Measurements from ENCODE around the gene PCDHGA7.
A peak's percentile ranks its signal among the peaks of the same experiment; 100 is the strongest.
"Not testable (repeated sequence)": the region's sequence is repeated elsewhere in the genome, so short reads cannot be mapped to it uniquely, and the experiment has no call there.

PCDHGA7 gene

DNA sequence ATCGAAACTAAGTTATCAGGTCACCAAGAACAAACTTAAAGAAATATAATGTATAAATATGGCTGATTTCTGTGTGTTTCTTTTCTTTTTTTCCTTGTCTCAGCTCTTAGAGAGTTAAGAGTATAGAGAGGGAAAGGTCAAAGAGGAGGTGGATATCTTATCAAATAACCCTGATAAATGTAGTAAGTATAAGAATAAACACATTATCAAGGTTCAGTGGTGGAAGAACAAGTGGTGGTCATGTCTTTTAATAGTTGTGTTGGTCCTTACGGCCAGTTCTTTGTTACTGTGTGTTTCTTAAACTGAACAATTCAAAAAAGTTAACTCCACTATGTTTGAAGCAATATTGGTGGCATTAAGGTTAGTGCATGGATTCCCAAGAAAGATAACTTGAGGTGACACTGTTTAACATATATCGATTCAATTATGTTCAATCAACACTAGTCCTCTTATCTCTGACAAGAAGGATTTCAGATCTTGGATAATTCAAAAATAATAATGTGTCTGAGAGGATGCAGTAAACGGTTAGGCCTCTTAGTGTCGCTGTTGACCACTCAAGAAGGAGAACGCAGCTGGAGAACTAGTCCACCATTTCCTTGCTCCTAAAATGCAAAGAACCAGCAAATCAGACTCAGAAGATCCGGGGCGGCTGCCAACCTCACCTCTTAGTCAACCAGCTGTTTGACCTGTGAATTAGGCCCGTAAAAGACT lies 39.1 kb upstream of the PCDHGA7 start, which contains the start of gene PCDHGA3:
Gene PCDHGA3, plus strand, starts transcription at position 588 of the 711 bp plus-strand sequence. CDS start 205 bp downstream, outside the sequence.
- Histone ChIP-seq H3K27me3 (ENCODE audit: insufficient read depth, low read length) (no peaks in the 10 kb centered on the region), H3K4me3 (ENCODE audit: low read depth, low read length) (no peak within 1 kb of the TSS), H3K79me1 (ENCODE audit: low read length) (no peaks in the 10 kb centered on the region), H3K23ac (ENCODE audit: low read length) (no peak within 1 kb of the TSS), H2BK120ac (ENCODE audit: insufficient read depth, low read length, poor library complexity) (no peak within 1 kb of the TSS), H3K4ac (ENCODE audit: low read depth, low read length) (no peak within 1 kb of the TSS), H3K14ac (ENCODE audit: low read length) (no peak within 1 kb of the TSS), H3K79me2 (ENCODE audit: control insufficient read depth, insufficient read depth, low read length, poor library complexity) (no peaks in the 10 kb centered on the region), H2AK5ac (ENCODE audit: low read length) (no peak within 1 kb of the TSS), H2AFZ (ENCODE audit: insufficient read depth, low read length, poor library complexity) (no peak within 1 kb of the TSS), H3K36me3 (ENCODE audit: control insufficient read depth in 1 of 2, insufficient read depth in 2 of 2, low read length in 2 of 2) (no peaks in the 10 kb centered on the region), H3K9ac (ENCODE audit: low read length) (no peak within 1 kb of the TSS), H2BK12ac (ENCODE audit: low read length) (no peak within 1 kb of the TSS), H4K8ac (ENCODE audit: low read depth, low read length) (no peak within 1 kb of the TSS), H3K4me2 (ENCODE audit: low read length) (no peak within 1 kb of the TSS), H3K4me1 (ENCODE audit: control insufficient read depth in 1 of 2, insufficient read depth in 2 of 2, low read length in 2 of 2) (no peaks in the 10 kb centered on the region), H3K18ac (ENCODE audit: low read length) (no peak within 1 kb of the TSS), H4K12ac (ENCODE audit: low read depth, low read length) (no peak within 1 kb of the TSS), H3K27ac (ENCODE audit: low read depth, low read length) (no peak within 1 kb of the TSS), H3K9me3 (ENCODE audit: insufficient read depth, low read depth, low read length) (peaks cover 25% of the 10 kb centered on the region), H2BK5ac (ENCODE audit: low read depth, low read length, poor library complexity) (no peak within 1 kb of the TSS), H4K91ac (ENCODE audit: low read depth, low read length) (no peak within 1 kb of the TSS)
- no CpG with 5 or more reads among the region's 9 CpGs for WGBS (ENCODE audit: extremely low coverage, insufficient coverage, insufficient read length)
- DNase-seq: peak in 1 of 2 donors; percentile 49

GRCh38 chr5:141343953-141344463 lies 38.5 kb upstream of the PCDHGA7 start:
- Histone ChIP-seq H3K18ac (ENCODE audit: low read length) (no peak overlapping the region), H2AFZ (ENCODE audit: insufficient read depth, low read length, poor library complexity) (no peak overlapping the region)

GRCh38 chr5:141345327-141345726 lies 37.2 kb upstream of the PCDHGA7 start:
- H2BK12ac ChIP-seq (ENCODE audit: low read length): no peak overlapping the region
- peaks cover 0 to 2% of the 10 kb centered on the region in 2 experiments for H3K36me3 ChIP-seq (ENCODE audit: control insufficient read depth in 1 of 2, insufficient read depth in 2 of 2, low read length in 2 of 2)
- H3K27me3 ChIP-seq (ENCODE audit: insufficient read depth, low read length): no peaks in the 10 kb centered on the region
- DNase-seq: no peak
- H2BK5ac ChIP-seq (ENCODE audit: low read depth, low read length, poor library complexity): no peak overlapping the region
- no peak overlapping the region for H3K18ac ChIP-seq (ENCODE audit: low read length)
- H4K8ac ChIP-seq (ENCODE audit: low read depth, low read length): no peak overlapping the region
- H4K91ac ChIP-seq (ENCODE audit: low read depth, low read length): no peak overlapping the region
- H2AK5ac ChIP-seq (ENCODE audit: low read length): no peak overlapping the region
- H3K9me3 ChIP-seq (ENCODE audit: insufficient read depth, low read depth, low read length): peaks cover 14% of the 10 kb centered on the region
- H3K4me1 ChIP-seq (ENCODE audit: control insufficient read depth in 1 of 2, insufficient read depth in 2 of 2, low read length in 2 of 2): no peaks in the 10 kb centered on the region
- H4K12ac ChIP-seq (ENCODE audit: low read depth, low read length): no peak overlapping the region
- H3K23ac ChIP-seq (ENCODE audit: low read length): no peak overlapping the region
- no CpG with 5 or more reads among the region's 20 CpGs for WGBS (ENCODE audit: extremely low coverage, insufficient coverage, insufficient read length)
- H3K4me3 ChIP-seq (ENCODE audit: low read depth, low read length): peak overlapping the region; percentile 44
- H3K4me2 ChIP-seq (ENCODE audit: low read length): no peak overlapping the region
- no peak overlapping the region for H3K14ac ChIP-seq (ENCODE audit: low read length)
- H3K27ac ChIP-seq (ENCODE audit: low read depth, low read length): no peak overlapping the region
- no peak overlapping the region for H2AFZ ChIP-seq (ENCODE audit: insufficient read depth, low read length, poor library complexity)
- H3K4ac ChIP-seq (ENCODE audit: low read depth, low read length): no peak overlapping the region
- no peak overlapping the region for H2BK120ac ChIP-seq (ENCODE audit: insufficient read depth, low read length, poor library complexity)
- no peak overlapping the region for H3K9ac ChIP-seq (ENCODE audit: low read length)
- H3K79me1 ChIP-seq (ENCODE audit: low read length): no peaks in the 10 kb centered on the region
- no peaks in the 10 kb centered on the region for H3K79me2 ChIP-seq (ENCODE audit: control insufficient read depth, insufficient read depth, low read length, poor library complexity)

More at GRCh38 chr5:141343953-141344463, 38.5 kb upstream of the PCDHGA7 start:
- DNase-seq: no peak
- H3K9me3 ChIP-seq (ENCODE audit: insufficient read depth, low read depth, low read length): peaks cover 21% of the 10 kb centered on the region
- WGBS (ENCODE audit: extremely low coverage, insufficient coverage, insufficient read length): no CpG with 5 or more reads among the region's 31 CpGs
- H4K12ac ChIP-seq (ENCODE audit: low read depth, low read length): no peak overlapping the region
- H2BK120ac ChIP-seq (ENCODE audit: insufficient read depth, low read length, poor library complexity): no peak overlapping the region
- H3K79me1 ChIP-seq (ENCODE audit: low read length): no peaks in the 10 kb centered on the region
- no peaks in the 10 kb centered on the region for H3K79me2 ChIP-seq (ENCODE audit: control insufficient read depth, insufficient read depth, low read length, poor library complexity)
- no peaks in the 10 kb centered on the region for H3K27me3 ChIP-seq (ENCODE audit: insufficient read depth, low read length)
- H3K4me3 ChIP-seq (ENCODE audit: low read depth, low read length): no peak overlapping the region
- no peak overlapping the region for H3K4ac ChIP-seq (ENCODE audit: low read depth, low read length)
- no peak overlapping the region for H3K14ac ChIP-seq (ENCODE audit: low read length)
- H3K23ac ChIP-seq (ENCODE audit: low read length): no peak overlapping the region
- no peak overlapping the region for H4K91ac ChIP-seq (ENCODE audit: low read depth, low read length)
- no peak overlapping the region for H2BK12ac ChIP-seq (ENCODE audit: low read length)
- H2AK5ac ChIP-seq (ENCODE audit: low read length): no peak overlapping the region
- H4K8ac ChIP-seq (ENCODE audit: low read depth, low read length): no peak overlapping the region
- no peak overlapping the region for H3K9ac ChIP-seq (ENCODE audit: low read length)
- no peak overlapping the region for H2BK5ac ChIP-seq (ENCODE audit: low read depth, low read length, poor library complexity)
- H3K27ac ChIP-seq (ENCODE audit: low read depth, low read length): no peak overlapping the region
- no peaks in the 10 kb centered on the region for H3K36me3 ChIP-seq (ENCODE audit: control insufficient read depth in 1 of 2, insufficient read depth in 2 of 2, low read length in 2 of 2)
- no peak overlapping the region for H3K4me2 ChIP-seq (ENCODE audit: low read length)
- no peaks in the 10 kb centered on the region for H3K4me1 ChIP-seq (ENCODE audit: control insufficient read depth in 1 of 2, insufficient read depth in 2 of 2, low read length in 2 of 2)

DNA sequence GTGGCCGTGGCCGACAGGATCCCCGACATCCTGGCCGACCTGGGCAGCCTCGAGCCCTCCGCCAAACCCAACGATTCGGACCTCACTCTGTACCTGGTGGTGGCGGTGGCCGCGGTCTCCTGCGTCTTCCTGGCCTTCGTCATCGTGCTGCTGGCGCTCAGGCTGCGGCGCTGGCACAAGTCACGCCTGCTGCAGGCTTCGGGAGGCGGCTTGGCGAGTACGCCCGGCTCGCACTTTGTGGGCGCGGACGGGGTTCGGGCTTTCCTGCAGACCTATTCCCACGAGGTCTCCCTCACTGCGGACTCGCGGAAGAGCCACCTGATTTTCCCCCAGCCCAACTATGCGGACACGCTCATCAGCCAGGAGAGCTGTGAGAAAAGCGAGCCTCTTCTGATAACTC lies 36.5 kb upstream of the PCDHGA7 start:
- H3K79me1 ChIP-seq (ENCODE audit: low read length); H3K36me3 ChIP-seq (ENCODE audit: control insufficient read depth in 1 of 2, insufficient read depth in 2 of 2, low read length in 2 of 2); H2AFZ ChIP-seq (ENCODE audit: insufficient read depth, low read length, poor library complexity): not testable (repeated sequence)

More for the DNA sequence above, 36.5 kb upstream of the PCDHGA7 start:
- not testable (repeated sequence) for H2BK5ac ChIP-seq (ENCODE audit: low read depth, low read length, poor library complexity); H4K91ac ChIP-seq (ENCODE audit: low read depth, low read length); H2BK12ac ChIP-seq (ENCODE audit: low read length); H3K27me3 ChIP-seq (ENCODE audit: insufficient read depth, low read length); DNase-seq; H4K12ac ChIP-seq (ENCODE audit: low read depth, low read length); H3K23ac ChIP-seq (ENCODE audit: low read length); H2BK120ac ChIP-seq (ENCODE audit: insufficient read depth, low read length, poor library complexity); H3K14ac ChIP-seq (ENCODE audit: low read length); H3K79me2 ChIP-seq (ENCODE audit: control insufficient read depth, insufficient read depth, low read length, poor library complexity); H3K4me3 ChIP-seq (ENCODE audit: low read depth, low read length); H4K8ac ChIP-seq (ENCODE audit: low read depth, low read length); H3K4me1 ChIP-seq (ENCODE audit: control insufficient read depth in 1 of 2, insufficient read depth in 2 of 2, low read length in 2 of 2); H2AK5ac ChIP-seq (ENCODE audit: low read length); H3K4ac ChIP-seq (ENCODE audit: low read depth, low read length); H3K27ac ChIP-seq (ENCODE audit: low read depth, low read length); H3K18ac ChIP-seq (ENCODE audit: low read length); H3K4me2 ChIP-seq (ENCODE audit: low read length); H3K9ac ChIP-seq (ENCODE audit: low read length)
- H3K9me3 ChIP-seq (ENCODE audit: insufficient read depth, low read depth, low read length): peaks cover 14% of the 10 kb centered on the region
- WGBS (ENCODE audit: extremely low coverage, insufficient coverage, insufficient read length): no CpG with 5 or more reads among the region's 35 CpGs
